ENCODE data around the gene MRPL52.

- TF ChIP-seq CTCF (IDR thresholded peaks at IDR 0.05; ENCODE audit: insufficient read depth, low read length) (no peak), POLR2AphosphoS5 (IDR thresholded peaks at IDR 0.05; ENCODE audit: low read depth) (no peak), GABPA (IDR thresholded peaks at IDR 0.05; ENCODE audit: low read depth) (no peak), REST (IDR thresholded peaks at IDR 0.05; ENCODE audit: insufficient replicate concordance, low read depth) (no peak)
Observed at GRCh38 chr14:22814941-22815713, 14.6 kb upstream of the MRPL52 start, which contains the start of gene SLC7A7.
